SK-N-SH (cell line): ENCODE data around the gene RAI14.

Source experiments
- CHD2 ChIP-seq: fragments of 150-350 bp; IDR thresholded peaks from 2 replicates; pipeline ENCODE4 v1.6.1; 2018; ENCODE audit warnings: low read length; ENCODE audit not compliant: partially characterized antibody
- CTCF ChIP-seq: fragments of 200-600 bp; sonication (generic); IDR thresholded peaks from 2 replicates; pipeline ENCODE4 v1.6.1; 2017; ENCODE audit warnings: antibody characterized with exemption, mild to moderate bottlenecking, moderate library complexity
- EP300 ChIP-seq, 2 experiments: IDR thresholded peaks; 2 replicates each; pipeline versions ENCODE4 v1.4.0 to v1.6.1; 2012; ENCODE audit warnings: borderline replicate concordance in 1 of 2, low read depth in 1 of 2, low read length in 1 of 2
- GABPA ChIP-seq: IDR thresholded peaks from 2 replicates; pipeline ENCODE4 v1.4.0; 2012; ENCODE audit warnings: low read depth, mild to moderate bottlenecking
- MAX ChIP-seq: IDR thresholded peaks from 2 replicates; pipeline ENCODE4 v1.4.0; 2012; ENCODE audit warnings: low read depth
- POLR2AphosphoS5 ChIP-seq: IDR thresholded peaks from 2 replicates; pipeline ENCODE4 v1.6.1; 2012; ENCODE audit warnings: low read depth, low read length

- TF ChIP-seq EP300 (IDR thresholded peaks at IDR 0.05; ENCODE audit: borderline replicate concordance in 1 of 2, low read depth in 1 of 2, low read length in 1 of 2) (no peak), CTCF (no peak; the same call in 1 of the 2 replicates), POLR2AphosphoS5 (no peak), GABPA (no peak), CHD2 (no peak), MAX (no peak)
These were observed 114.9 kb downstream of the RAI14 start for GRCh38 chr5:34771076-34771475.
